ENCODE data around the gene SRL.

DNA sequence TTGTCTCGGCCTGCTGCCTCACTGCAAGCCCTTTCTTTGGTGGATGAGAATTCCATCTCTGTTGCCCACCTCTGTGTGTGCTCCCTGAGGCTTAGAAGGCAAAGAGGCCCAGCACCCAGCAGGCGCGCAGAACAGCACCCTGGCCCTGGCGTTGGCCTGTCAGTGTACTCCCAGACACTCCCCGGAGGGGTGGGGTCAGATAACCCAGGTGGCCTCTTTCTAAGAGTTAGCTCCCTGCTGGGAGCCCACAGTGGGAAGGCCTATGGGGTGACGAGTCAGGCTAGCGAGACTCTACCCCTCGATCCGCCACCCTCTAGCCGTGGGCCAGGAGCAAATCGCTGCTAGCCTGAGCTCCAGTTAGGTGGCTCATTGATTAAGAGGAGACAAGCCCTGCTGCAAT lies 38.1 kb downstream of the SRL start:
- TF ChIP-seq CTCF (IDR thresholded peaks at IDR 0.05) (no peak), POLR2AphosphoS5 (IDR thresholded peaks at IDR 0.05) (no peak), POLR2A (IDR thresholded peaks at IDR 0.05) (no peak)

Measured in sigmoid colon (tissue), 4 donors.